ENCODE results near the gene SLCO1B1.
"Not testable (repeated sequence)": the region's sequence is repeated elsewhere in the genome, so short reads cannot be mapped to it uniquely, and the experiment has no call there.

SLCO1B1 gene, protein sequence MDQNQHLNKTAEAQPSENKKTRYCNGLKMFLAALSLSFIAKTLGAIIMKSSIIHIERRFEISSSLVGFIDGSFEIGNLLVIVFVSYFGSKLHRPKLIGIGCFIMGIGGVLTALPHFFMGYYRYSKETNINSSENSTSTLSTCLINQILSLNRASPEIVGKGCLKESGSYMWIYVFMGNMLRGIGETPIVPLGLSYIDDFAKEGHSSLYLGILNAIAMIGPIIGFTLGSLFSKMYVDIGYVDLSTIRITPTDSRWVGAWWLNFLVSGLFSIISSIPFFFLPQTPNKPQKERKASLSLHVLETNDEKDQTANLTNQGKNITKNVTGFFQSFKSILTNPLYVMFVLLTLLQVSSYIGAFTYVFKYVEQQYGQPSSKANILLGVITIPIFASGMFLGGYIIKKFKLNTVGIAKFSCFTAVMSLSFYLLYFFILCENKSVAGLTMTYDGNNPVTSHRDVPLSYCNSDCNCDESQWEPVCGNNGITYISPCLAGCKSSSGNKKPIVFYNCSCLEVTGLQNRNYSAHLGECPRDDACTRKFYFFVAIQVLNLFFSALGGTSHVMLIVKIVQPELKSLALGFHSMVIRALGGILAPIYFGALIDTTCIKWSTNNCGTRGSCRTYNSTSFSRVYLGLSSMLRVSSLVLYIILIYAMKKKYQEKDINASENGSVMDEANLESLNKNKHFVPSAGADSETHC

DNA sequence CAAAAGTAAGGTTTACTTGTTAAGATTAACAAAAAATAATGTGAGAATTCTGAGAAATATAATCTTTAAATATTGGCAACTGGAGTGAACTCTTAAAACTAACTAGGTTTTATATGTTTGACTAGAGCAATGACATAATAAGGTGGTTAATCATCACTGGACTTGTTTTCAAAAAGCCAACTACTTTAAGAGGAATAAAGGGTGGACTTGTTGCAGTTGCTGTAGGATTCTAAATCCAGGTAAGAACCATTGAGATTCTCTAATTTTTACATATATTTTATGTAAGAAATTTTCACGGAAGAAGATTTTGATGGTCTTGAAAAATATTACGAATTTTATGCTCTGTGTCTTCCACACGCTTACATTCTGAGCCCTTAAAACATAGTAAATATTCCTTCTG, at the start of gene SLCO1B1:
TSS of gene SLCO1B1 (plus strand) at position 197 of the 400 bp plus-strand sequence. CDS start 10,381 bp downstream, outside the sequence.
- no peak for DNase-seq (ENCODE audit: low read depth, low spot score)
- H3K27ac ChIP-seq: no peak within 1 kb of the TSS

DNA sequence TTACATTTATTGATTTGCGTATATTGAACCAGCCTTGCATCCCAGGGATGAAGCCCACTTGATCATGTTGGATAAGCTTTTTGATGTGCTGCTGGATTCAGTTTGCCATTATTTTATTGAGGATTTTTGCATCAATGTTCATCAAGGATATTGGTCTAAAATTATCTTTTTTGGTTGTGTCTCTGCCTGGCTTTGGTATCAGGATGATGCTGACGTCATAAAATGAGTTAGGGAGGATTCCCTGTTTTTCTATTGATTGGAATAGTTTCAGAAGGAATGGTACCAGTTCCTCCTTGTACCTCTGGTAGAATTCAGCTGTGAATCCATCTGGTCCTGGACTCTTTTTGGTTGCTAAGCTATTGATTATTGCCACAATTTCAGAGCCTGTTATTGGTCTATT, 46.2 kb upstream of the SLCO1B1 start:
- not testable (repeated sequence) for DNase-seq (ENCODE audit: low read depth, low spot score)

DNA sequence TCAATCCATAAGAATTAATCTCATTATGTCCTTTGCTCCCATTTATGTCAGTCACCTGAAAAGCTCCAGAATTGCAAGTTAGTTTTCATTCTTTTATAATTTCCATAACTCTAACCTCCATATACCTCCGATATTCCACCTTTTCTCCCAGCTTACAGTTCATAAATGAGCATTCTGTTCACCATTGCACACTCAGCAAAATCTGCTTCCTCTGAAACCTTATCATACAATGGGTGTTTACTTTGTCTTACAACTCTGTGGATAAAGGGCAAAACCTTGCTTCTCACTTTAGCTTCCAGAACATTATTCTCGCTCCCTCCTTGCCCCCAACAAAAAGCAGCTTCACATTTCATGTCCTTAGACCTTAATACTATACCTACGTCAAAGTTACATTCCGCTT, 19.3 kb upstream of the SLCO1B1 start:
- no peak for DNase-seq (ENCODE audit: low read depth, low spot score)
- H3K27ac ChIP-seq: no peak overlapping the region

More for the DNA sequence above, 46.2 kb upstream of the SLCO1B1 start:
- not testable (repeated sequence) for H3K27ac ChIP-seq

DNA sequence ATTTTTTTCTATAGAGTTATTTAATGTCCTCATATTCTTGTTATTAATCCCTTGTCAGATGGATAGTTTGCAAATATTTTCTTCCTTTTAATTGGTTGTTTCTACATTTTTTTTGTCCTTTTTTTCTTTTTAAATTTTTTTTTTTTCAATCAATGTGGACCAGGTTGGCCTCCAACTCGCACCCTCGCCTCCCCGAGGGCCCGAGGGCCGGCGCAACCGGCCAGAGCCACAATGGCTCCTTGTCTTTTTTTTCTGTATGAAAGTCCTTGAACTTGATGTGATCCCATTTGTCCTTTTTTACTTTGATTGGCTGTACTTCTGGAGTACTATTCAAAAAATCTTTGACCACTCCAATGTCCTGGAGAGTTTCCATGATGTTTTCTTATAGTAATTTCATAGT, 17.7 kb upstream of the SLCO1B1 start:
- DNase-seq (ENCODE audit: low read depth, low spot score): no peak
- H3K27ac ChIP-seq: no peak overlapping the region

DNA sequence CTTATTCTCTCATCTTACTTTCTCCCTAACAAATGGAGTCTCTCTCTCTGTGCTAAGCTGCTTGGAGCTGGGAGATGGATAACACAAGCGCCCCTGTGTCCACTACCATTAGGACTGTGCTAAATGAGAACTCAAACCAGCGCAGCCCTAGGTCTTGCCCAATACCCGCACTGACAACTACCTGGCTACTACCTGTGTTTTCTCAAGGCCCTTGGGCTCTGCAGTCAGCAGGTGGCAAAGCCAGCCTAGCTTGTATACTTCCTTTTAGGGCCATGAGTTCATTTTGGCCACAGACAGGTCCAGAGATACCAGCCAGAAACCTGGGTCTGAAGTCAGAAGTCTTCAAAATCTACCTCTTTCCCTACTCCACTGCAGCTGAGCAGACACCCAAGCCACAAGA, 13.0 kb upstream of the SLCO1B1 start:
- no peak overlapping the region for H3K27ac ChIP-seq
- DNase-seq (ENCODE audit: low read depth, low spot score): no peak

DNA sequence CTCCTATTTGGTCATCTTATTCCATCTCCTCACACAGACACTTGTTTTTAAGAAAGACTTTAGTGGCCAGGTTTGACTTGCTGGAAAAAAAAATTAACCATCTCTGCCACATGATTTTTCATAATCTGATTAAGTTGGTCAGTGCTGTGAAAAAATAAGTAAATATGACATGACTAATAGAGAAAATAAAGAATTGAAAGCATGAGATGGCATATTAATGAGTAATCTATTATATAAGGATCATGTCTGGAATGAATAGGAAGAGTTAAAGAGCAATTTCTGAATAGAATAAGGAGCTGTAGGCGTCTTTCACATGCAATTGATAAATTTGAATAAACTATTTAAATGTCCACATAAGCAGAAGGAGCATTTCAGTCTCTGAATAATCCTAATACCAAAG, 12.2 kb upstream of the SLCO1B1 start:
- no peak for DNase-seq (ENCODE audit: low read depth, low spot score)
- no peak overlapping the region for H3K27ac ChIP-seq

DNA sequence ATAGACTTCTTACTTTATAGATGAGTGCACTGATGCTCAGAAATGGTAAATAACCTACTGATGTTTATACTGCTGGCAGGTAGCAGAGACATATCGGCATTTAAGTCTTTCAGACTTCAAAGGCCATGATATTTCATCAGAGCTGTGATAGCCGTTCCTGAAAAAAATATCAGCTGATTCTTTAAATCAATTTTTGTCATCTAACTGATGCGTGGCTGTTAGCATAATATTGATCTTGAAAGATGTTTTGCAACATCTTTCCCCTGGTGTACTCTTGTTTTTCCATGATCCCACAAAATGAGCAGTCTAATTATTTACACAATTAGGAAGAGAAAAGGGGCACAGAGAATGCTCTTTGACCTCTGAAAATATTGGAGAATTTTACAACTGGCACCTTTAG, 1.6 kb upstream of the SLCO1B1 start:
- H3K27ac ChIP-seq: no peak overlapping the region
- no peak for DNase-seq (ENCODE audit: low read depth, low spot score)

DNA sequence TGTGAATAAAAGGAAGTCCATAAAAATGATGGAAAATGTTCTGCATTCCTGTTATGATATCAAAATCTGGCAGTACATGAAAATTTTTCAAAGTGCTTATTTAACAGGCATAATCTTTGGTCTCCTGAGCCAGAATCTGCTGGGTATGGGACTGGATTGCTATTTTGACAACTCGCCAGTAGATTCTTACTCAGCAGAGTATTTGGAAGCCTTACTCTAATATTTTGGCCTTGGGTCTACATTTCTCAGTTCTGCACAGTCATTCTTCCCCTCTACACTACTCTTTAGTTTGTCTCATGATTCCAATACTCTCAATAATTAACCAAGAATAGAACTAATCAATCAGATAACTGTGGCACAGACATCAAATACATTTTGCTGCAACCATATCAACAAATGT, 1.1 kb upstream of the SLCO1B1 start:
- H3K27ac ChIP-seq: no peak overlapping the region
- DNase-seq (ENCODE audit: low read depth, low spot score): no peak

DNA sequence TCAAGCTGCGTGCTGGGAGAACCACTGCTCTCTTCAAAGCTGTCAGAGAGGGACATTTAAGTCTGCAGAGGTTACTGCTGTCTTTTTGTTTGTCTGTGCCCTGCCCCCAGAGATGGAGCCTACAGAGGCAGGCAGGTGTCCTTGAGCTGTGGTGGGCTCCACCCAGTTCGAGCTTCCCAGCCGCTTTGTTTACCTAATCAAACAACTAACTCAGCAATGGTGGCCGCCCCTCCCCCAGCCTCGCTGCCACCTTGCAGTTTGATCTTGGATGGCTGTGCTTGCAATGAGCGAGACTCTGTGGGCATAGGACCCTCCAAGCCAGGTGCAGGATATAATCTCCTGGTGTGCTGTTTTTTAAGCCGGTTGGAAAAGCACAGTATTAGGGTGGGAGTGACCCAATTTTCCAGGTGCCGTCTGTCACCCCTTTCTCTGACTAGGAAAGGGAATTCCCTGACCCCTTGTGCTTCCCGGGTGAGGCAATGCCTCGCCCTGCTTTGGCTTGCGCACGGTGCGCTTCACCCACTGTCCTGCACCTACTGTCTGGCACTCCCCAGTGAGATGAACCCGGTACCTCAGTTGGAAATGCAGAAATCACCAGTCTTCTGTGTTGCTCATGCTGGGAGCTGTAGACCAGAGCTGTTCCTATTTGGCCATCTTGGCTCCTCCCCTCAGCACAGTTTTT, 6.5 kb downstream of the SLCO1B1 start:
- H3K27ac ChIP-seq; DNase-seq (ENCODE audit: low read depth, low spot score): not testable (repeated sequence)

DNA sequence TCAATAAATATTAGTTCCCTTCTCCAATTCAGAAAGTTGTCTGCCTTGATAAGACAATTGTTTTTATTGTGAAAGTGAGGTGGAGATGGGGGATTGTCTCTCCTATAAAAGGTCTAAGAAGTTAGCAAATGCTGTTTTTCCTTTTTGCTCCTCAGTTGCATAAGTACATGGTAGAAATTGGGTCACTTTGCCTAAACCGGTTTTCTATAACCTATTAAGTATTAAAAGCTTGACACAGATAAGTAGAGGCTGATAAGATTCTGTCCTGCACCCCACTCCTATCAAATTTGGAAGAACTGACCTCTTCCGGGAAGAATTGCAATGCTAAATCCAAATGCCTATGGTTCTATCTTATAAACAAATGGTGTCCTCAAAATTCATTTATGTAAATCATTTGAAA, 7.0 kb downstream of the SLCO1B1 start:
- no peak overlapping the region for H3K27ac ChIP-seq
- no peak for DNase-seq (ENCODE audit: low read depth, low spot score)

DNA sequence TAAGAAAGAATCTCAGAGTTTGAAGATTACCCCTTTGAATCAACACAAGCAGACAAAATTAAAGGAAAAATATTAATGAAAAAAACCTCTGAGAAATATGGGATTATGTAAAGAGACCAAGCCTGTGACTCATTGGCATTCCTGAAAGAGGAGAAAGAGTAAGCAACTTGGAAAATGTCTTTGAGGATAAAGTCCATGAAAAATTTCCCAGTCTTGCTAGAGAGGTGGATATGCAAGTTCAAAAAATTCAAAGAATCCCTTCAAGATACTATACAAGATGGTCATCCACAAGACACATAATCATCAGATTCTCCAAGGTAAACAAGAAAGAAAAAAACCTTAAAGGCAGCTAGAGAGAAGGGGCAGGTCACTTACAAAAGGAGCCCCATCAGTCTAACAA, 13.3 kb downstream of the SLCO1B1 start:
- no peak for DNase-seq (ENCODE audit: low read depth, low spot score)

DNA sequence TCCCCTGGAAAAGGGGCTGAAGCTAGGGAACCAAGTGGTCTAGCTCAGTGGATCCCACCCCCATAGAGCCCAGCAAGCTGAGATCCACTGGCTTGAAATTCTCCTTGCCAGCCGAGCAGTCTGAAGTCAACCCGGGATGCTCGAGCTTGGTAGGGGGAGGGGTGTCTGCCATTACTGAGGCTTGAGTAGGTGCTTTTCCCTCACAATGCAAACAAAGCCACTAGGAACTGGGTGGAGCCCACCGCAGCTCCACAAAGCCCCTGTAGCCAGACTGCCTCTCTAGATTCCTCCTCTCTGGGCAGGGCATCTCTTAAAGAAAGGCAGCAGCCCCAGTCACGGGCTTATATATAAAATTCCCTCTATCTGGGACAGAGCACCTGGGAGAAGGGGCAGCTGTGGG, 18.9 kb downstream of the SLCO1B1 start:
- DNase-seq (ENCODE audit: low read depth, low spot score); H3K27ac ChIP-seq: not testable (repeated sequence)

More for the DNA sequence above, 13.3 kb downstream of the SLCO1B1 start:
- H3K27ac ChIP-seq: no peak overlapping the region

DNA sequence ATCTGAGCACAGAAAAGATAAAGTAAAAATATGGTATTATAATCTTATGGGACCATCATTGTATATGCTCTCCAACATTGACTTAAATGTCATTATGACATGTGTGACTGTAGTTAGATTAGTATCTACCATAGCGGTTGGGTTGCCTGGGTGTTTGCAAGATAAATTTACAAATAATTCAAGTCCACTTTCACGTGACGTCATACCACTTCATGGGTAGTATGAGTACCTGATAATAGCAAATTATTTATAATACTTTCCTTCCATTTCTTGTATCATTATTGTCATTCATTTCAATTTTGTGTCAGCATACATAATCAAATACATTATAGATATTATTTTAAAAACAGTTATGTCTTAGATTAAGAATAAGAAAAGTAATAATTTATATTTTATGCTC, 20.2 kb downstream of the SLCO1B1 start:
- no peak overlapping the region for H3K27ac ChIP-seq
- no peak for DNase-seq (ENCODE audit: low read depth, low spot score)

DNA sequence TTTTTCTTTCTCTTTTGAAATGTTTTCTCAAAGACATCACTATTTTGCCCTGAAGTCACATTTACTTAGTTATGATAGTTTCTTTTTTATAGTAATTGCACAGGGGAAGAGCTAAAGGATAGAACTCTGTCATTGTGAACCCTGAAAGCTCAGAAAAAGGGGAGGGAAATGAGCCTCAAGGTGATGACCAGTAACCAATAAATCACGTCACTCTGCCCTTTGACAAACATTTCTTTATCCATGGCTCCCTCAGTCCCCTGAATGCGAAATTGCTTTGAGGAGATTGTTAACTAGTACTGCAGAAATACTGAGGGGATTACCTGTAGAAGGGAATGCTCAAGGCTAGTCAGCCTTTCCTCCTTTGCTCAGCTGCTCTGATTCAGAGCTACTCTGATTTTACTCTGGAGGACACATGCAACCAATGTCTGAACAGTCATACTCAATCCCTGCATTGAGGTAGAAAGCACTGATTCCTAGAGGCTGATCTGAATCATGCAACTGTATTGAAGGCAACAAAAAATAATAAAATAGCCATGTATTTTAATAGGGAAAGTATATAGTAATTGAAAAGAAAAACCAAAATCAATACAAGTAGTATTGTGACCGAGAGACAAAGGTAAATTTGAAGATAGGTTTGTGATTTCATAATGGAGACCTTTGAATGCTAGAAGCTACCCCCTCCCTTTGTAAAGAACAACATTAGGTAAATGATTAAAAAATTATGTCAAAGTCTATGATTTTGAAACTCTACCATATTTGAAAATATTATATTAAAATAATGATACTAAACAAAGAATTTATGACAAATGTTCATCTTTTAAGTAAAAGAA, 24.7 kb downstream of the SLCO1B1 start:
- no peak overlapping the region for H3K27ac ChIP-seq
- DNase-seq (ENCODE audit: low read depth, low spot score): no peak

DNA sequence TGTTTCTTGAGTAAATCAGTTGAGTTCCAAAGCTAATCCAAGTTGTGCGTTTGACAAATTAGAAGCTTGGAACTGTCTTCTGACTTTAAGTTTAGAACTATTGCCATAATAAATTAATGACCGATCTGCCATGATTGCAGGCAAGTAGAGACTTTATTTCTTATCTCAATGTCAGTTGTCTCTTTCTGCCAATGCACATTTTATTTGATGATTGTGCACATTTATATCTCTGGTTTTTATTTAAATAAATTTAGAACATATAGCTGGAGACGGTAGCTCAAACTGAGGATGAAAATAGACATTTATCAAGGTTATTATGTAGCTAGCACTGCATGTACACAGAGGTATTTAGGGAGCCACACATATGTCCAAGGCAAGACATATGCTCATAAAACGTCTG, 34.1 kb downstream of the SLCO1B1 start:
- no peak for DNase-seq (ENCODE audit: low read depth, low spot score)
- no peak overlapping the region for H3K27ac ChIP-seq

DNA sequence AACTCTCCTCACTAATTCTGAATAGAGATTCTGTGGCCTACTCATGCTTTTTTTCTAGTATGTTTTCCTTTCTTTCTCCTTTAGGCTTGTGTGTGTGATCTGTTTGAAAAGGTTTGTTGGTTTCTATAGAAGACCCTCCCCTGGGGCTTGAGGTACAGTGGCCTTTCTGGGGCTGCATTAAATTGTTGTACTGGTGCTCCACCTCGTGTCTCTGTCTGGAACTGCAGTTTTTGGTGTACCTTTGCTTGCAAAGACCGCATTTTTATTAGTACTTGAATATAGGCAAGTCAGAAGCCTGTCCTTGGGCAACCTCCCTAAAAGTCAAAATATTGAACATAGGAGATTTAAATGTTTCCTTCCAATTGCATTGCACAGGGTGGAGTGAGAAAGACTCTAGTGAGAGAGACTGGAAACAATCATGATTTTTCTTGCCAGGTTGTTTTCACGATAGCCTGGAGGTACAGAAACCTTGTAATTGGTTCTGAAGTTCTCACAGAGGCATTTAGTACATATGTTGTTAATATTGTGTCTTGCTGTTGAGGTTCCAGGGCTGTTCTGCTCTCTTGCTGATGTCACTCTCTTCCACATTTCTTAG, 39.0 kb downstream of the SLCO1B1 start:
- no peak for DNase-seq (ENCODE audit: low read depth, low spot score)
- H3K27ac ChIP-seq: no peak overlapping the region

DNA sequence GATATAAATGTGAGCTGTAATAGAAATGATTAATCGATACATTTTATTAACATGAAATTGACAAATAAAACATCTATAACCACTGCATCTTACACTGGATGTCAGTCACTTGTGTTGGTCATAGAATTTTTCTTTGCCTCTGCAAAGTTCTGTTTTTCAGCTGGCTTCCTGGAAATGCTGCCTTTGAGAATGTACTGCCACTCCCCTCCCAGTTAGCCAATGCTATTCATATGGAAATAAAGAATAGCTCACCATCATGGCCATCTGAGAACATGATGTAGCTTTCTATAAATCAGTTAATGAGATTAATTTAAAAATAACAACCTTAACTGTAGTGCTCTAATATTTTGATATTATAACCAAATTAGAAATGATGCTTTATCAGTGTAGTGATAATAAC, 41.1 kb downstream of the SLCO1B1 start:
- no peak for DNase-seq (ENCODE audit: low read depth, low spot score)
- no peak overlapping the region for H3K27ac ChIP-seq

DNA sequence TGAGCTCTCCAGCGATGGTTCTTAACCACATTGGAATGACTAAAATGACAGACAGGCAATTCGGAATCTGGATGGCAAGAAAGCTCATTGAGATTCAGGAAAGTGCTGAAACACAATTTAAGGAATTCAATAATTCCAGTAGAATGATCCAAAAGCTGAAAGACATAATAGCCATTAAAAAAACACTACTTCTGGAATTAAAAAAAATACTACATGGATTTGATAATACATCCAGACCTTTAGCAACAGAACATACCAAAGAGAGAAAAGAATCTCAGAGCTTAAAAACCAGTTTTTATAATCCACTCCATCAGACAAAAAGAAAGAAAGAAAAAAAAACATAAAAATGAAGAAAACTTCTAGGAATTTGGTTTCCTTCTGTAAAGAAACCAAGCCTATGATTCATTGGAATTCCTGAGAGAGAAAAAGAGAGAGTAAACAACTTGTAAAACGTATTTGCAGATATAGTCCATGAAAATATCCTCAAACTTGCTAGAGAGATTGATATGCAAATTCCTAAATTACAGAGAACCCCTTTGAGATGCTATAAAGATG, 52.8 kb downstream of the SLCO1B1 start:
- no peak for DNase-seq (ENCODE audit: low read depth, low spot score)
- H3K27ac ChIP-seq: no peak overlapping the region

DNA sequence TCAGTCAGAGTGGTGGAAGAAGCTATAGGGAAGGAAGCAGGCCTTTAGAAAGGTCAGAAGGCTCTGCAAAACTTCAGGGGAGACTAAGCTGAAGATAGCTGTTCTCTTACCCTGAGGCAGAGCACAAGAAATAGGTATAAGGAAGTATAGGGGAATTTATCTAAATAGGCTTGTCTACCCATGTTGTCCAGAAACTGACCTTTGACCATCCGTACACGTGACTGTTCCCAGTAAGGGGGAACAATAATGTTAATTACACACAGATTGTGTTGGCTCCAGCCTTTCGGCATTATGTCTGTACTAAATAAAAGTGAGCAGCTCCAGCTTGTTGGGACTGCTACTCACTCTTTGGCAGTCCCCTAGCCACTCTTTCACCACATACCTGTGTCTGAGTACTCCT, 59.0 kb downstream of the SLCO1B1 start:
- no peak for DNase-seq (ENCODE audit: low read depth, low spot score)

DNA sequence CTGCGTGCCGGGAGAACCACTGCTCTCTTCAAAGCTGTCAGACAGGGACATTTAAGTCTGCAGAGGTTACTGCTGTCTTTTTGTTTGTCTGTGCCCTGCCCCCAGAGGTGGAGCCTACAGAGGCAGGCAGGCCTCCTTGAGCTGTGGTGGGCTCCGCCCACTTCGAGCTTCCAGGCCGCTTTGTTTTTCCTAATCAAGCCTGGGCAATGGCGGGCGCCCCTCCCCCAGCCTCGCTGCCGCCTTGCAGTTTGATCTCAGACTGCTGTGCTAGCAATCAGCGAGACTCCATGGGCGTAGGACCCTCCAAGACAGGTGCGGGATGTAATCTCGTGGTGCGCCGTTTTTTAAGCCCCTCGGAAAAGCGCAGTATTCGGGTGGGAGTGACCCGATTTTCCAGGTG, 83.4 kb downstream of the SLCO1B1 start:
- not testable (repeated sequence) for H3K27ac ChIP-seq

More for the DNA sequence above, 59.0 kb downstream of the SLCO1B1 start:
- H3K27ac ChIP-seq: no peak overlapping the region

More for the DNA sequence above, 83.4 kb downstream of the SLCO1B1 start:
- DNase-seq (ENCODE audit: low read depth, low spot score): not testable (repeated sequence)
